A549 (cell line): ENCODE results near the gene OMP. TPM values are rescaled to one million over a fixed set of nuclear protein-coding genes. Genes with fewer than 3 reads are reported as not detected.

Experiments used
- ATAC-seq, 2 experiments: fragments of 200-7000 bp in 1 of 2; fragments of >200 bp in 1 of 2; cut with Nextera tagmentation in 1 of 2; cut with Tn5 transposase in 1 of 2; 3 replicates each; pipeline versions ENCODE4 v1.8.0 to v1.9.1; 2018 to 2020; ENCODE audit warnings: mild to moderate bottlenecking in 1 of 2, moderate library complexity in 1 of 2
- CTCF ChIA-PET: fragments of 300-600 bp; sonication (Branson Sonifier 250); formaldehyde crosslinking; extraction: SDS; loops from one replicate; lab custom pipeline; 2021; ENCODE audit warnings: antibody characterized with exemption, inconsistent platforms; lab: Yijun Ruan, JAX
- POLR2A ChIA-PET: fragments of 350-600 bp; formaldehyde crosslinking; extraction: SDS; loops from one replicate; lab custom pipeline; 2021; ENCODE audit warnings: antibody characterized with exemption, inconsistent platforms; lab: Yijun Ruan, JAX
- DNase-seq, 2 experiments: peaks; one replicate each; pipeline versions ENCODE4 v3.0.0 to v3.0.0-alpha.2; 2011 to 2016; ENCODE audit warnings: low read depth in 1 of 2, low spot score in 1 of 2
- FAIRE-seq: peaks from 2 replicates; lab custom pipeline; 2011; peaks lifted over from hg19 to GRCh38; lab: Jason Lieb, UNC
- H3K27ac ChIP-seq, 2 experiments: fragments of >200 bp; sonication (Bioruptor Twin); formaldehyde crosslinking; 3 replicates each; pipeline ENCODE4 v1.5.1; 2016 to 2017
- H3K4me1 ChIP-seq: fragments of >200 bp; sonication (Bioruptor Twin); formaldehyde crosslinking; 3 replicates; pipeline ENCODE4 v1.6.1; 2016
- H3K4me2 ChIP-seq: fragments of >200 bp; sonication (Bioruptor Twin); formaldehyde crosslinking; 3 replicates; pipeline ENCODE4 v1.6.1; 2016
- H3K4me3 ChIP-seq: fragments of >200 bp; sonication (Bioruptor Twin); formaldehyde crosslinking; 3 replicates; pipeline ENCODE4 v1.5.1; 2016
- H3K9me3 ChIP-seq: fragments of >200 bp; sonication (Bioruptor Twin); formaldehyde crosslinking; 3 replicates; pipeline ENCODE4 v1.6.1; 2016
- BCL3 ChIP-seq: fragments of >200 bp; sonication (Bioruptor Twin); formaldehyde crosslinking; IDR thresholded peaks from 3 replicates; pipeline ENCODE4 v1.6.1; 2016
- BHLHE40 ChIP-seq: IDR thresholded peaks from 2 replicates; pipeline ENCODE4 v1.6.1; 2012; ENCODE audit warnings: low read depth, low read length, inconsistent platforms
- CBX2 ChIP-seq: fragments of 200-600 bp; sonication (generic); IDR thresholded peaks from 2 replicates; pipeline ENCODE4 v1.6.1; 2016; ENCODE audit warnings: low read depth, mild to moderate bottlenecking, borderline replicate concordance
- CBX8 ChIP-seq: fragments of 200-600 bp; sonication (generic); IDR thresholded peaks from 2 replicates; pipeline ENCODE4 v1.6.1; 2016
- CEBPB ChIP-seq, 2 experiments: fragments of >200 bp in 1 of 2; sonication (Bioruptor Twin) in 1 of 2; formaldehyde crosslinking in 1 of 2; IDR thresholded peaks; 2 replicates each; pipeline ENCODE4 v1.6.1; 2012 to 2016
- E2F6 ChIP-seq: IDR thresholded peaks from 2 replicates; pipeline ENCODE4 v1.6.1; 2012; ENCODE audit warnings: low read depth, borderline replicate concordance
- EHMT2 ChIP-seq: fragments of 200-600 bp; sonication (generic); IDR thresholded peaks from 2 replicates; pipeline ENCODE4 v1.6.1; 2016; ENCODE audit warnings: antibody characterized with exemption, low read depth, mild to moderate bottlenecking, moderate library complexity
- EP300 ChIP-seq, 2 experiments: fragments of >200 bp; sonication (Bioruptor Twin); formaldehyde crosslinking; IDR thresholded peaks; 2 replicates in 1 of 2; 3 replicates in 1 of 2; pipeline ENCODE4 v1.6.1; 2016 to 2017
- ESRRA ChIP-seq: fragments of 150-350 bp; IDR thresholded peaks from 2 replicates; pipeline ENCODE4 v1.6.1; 2014; ENCODE audit warnings: mild to moderate bottlenecking, low read length, borderline replicate concordance
- FOSB ChIP-seq: fragments of 250-450 bp; sonication (Bioruptor Pico); IDR thresholded peaks from 2 replicates; pipeline ENCODE4 v1.5.0; 2020; ENCODE audit warnings: mild to moderate bottlenecking, moderate library complexity
- FOSL2 ChIP-seq, 2 experiments: fragments of 450-650 bp in 1 of 2; fragments of >200 bp in 1 of 2; sonication (Bioruptor Twin) in 1 of 2; formaldehyde crosslinking; IDR thresholded peaks; 2 replicates each; pipeline versions ENCODE4 v1.5.0 to v1.6.1; 2016 to 2020; ENCODE audit warnings: mild to moderate bottlenecking in 1 of 2, moderate library complexity in 1 of 2
- FOXS1 ChIP-seq: fragments of 250-450 bp; sonication (Bioruptor Pico); IDR thresholded peaks from 2 replicates; pipeline ENCODE4 v1.5.0; 2020; ENCODE audit warnings: mild to moderate bottlenecking, moderate library complexity
- HEYL ChIP-seq: fragments of 250-450 bp; sonication (Bioruptor Pico); IDR thresholded peaks from 2 replicates; pipeline ENCODE4 v1.8.0; 2021; ENCODE audit warnings: mild to moderate bottlenecking, moderate library complexity
- HOXB13 ChIP-seq: fragments of 250-450 bp; sonication (Bioruptor Pico); IDR thresholded peaks from 2 replicates; pipeline ENCODE4 v1.5.0; 2020; ENCODE audit warnings: low read depth, mild to moderate bottlenecking, moderate library complexity
- HOXB5 ChIP-seq: fragments of 250-450 bp; sonication (Bioruptor Pico); IDR thresholded peaks from 2 replicates; pipeline ENCODE4 v1.5.0; 2020; ENCODE audit warnings: mild to moderate bottlenecking, moderate library complexity
- KDM5A ChIP-seq: fragments of 200-600 bp; sonication (generic); IDR thresholded peaks from 2 replicates; pipeline ENCODE4 v1.6.1; 2016; ENCODE audit warnings: antibody characterized with exemption, mild to moderate bottlenecking
- MAFK ChIP-seq: fragments of 450-650 bp; IDR thresholded peaks from 2 replicates; pipeline ENCODE4 v1.6.1; 2014; ENCODE audit not compliant: partially characterized antibody
- MYC ChIP-seq: IDR thresholded peaks from 2 replicates; pipeline ENCODE4 v1.6.1; 2012; ENCODE audit warnings: mild to moderate bottlenecking, inconsistent platforms, low read length, improper control_type of control experiment, borderline replicate concordance
- PHF8 ChIP-seq: fragments of 200-600 bp; sonication (generic); IDR thresholded peaks from 2 replicates; pipeline ENCODE4 v1.6.1; 2016; ENCODE audit warnings: low read depth, mild to moderate bottlenecking, antibody characterized with exemption, moderate library complexity, borderline replicate concordance
- POLR2A ChIP-seq: IDR thresholded peaks from 2 replicates; pipeline ENCODE4 v1.6.1; 2012; ENCODE audit warnings: mild to moderate bottlenecking, low read length
- REST ChIP-seq: fragments of 200-600 bp; sonication (generic); IDR thresholded peaks from 2 replicates; pipeline ENCODE4 v1.6.1; 2016; ENCODE audit warnings: antibody characterized with exemption, mild to moderate bottlenecking, moderate library complexity
- RNF2 ChIP-seq: fragments of 200-600 bp; sonication (generic); IDR thresholded peaks from 2 replicates; pipeline ENCODE4 v1.6.1; 2016; ENCODE audit warnings: low read depth, mild to moderate bottlenecking, antibody characterized with exemption, moderate library complexity, borderline replicate concordance
- ZC3H11A ChIP-seq: fragments of 450-650 bp; IDR thresholded peaks from 2 replicates; pipeline ENCODE4 v1.6.1; 2014; ENCODE audit warnings: antibody characterized with exemption, mild to moderate bottlenecking
- ZNF302 ChIP-seq: fragments of 250-450 bp; sonication (Bioruptor Pico); IDR thresholded peaks from 2 replicates; pipeline ENCODE4 v1.9.0; 2021; ENCODE audit warnings: inconsistent platforms, mild to moderate bottlenecking, moderate library complexity
- ZSCAN20 ChIP-seq: fragments of 250-450 bp; sonication (Bioruptor Pico); IDR thresholded peaks from 2 replicates; pipeline ENCODE4 v1.8.0; 2022; ENCODE audit warnings: mild to moderate bottlenecking, moderate library complexity
- WGBS: methylation state at CpG from one replicate; pipeline ENCODE4 v1.1.6; 2017; ENCODE audit errors: missing lambda C conversion rate; 5-methylcytosine and 5-hydroxymethylcytosine counted together
- polyA plus RNA-seq, 4 experiments: library from polyadenylated mRNA; depleted of rRNA in 3 of 4; stranded (reverse); fragments of >200 nt; fragmentation: RNase III in 1 of 4; extraction: RNeasy Plus Mini Kit Qiagen cat#74134 plus additional on column Dnase treatment in 1 of 4; gene quantifications; 2 replicates in 3 of 4; 3 replicates in 1 of 4; pipeline ENCODE4 v1.2.3, GENCODE V29; 2011 to 2017
- TF ChIP-seq, protein P1 (sequence below): fragments of 450-650 bp; IDR thresholded peaks from 2 replicates; pipeline ENCODE4 v1.6.1; 2014; ENCODE audit warnings: antibody characterized with exemption
- TF ChIP-seq, protein P2 (sequence below): IDR thresholded peaks from 2 replicates; pipeline ENCODE4 v1.6.1; 2012

Gene OMP
- polyA plus RNA-seq, 2 of the 4 experiments (the other 2 are of a cell fraction), result not detected

DNA sequence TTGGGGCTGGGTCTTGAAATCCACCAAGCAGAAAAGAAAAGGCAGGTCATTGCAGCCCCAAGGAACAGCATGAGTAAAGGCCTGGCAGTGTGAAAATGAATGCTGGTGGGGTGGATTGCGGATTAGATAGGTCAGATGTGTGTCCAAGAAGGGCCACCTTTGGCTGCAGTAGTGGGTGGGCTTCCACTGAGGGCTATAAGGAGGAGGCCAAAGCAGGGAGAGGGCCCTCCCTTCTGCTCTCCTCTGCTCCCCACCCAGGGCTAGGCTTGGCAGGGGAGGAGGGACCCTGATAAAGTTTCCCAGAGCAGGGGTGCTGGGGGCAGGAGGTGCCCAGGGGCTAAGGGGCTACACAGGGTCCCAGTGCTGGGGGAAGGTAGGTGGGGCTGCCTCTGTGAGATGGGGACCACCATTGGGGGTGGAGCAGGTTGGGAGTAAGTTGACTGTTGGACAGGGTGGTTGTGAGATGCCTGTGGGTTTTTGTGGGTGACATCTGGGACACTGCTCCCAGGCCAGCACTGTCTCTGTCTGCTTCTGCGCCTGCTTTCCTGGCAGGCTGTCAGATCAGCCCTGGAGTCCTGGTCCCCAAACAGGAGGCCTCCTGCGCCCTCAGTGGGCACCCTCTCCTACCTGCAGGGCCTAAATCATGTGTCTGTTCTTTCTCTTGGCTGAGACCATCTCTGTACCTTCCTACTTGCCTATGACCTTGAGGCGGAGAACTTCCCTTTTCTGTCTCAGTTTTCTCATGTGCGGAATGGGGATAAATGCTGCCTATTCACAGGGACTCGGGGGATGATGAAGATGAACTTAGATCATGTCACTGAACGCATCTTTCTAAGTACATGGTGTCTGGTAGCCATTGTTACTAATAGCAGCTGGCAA is 33.9 kb upstream of the OMP start:
- 0 out of 3 replicates have a peak overlapping the region, but pooled peaks have one; percentile 75 for H3K4me2 ChIP-seq
- H3K4me3 ChIP-seq, result no peak overlapping the region
- no peak for FAIRE-seq
- no peak overlapping the region for H3K27ac ChIP-seq
- 84% methylated on average over 7 of the region's 7 CpGs for WGBS
- TF ChIP-seq CBX2 (no peak), CBX8 (no peak), ZC3H11A (no peak), MYC (no peak), BCL3 (no peak), BHLHE40 (no peak), HEYL (no peak), PHF8 (no peak), FOSL2 (IDR thresholded peaks at IDR 0.05) (no peak), FOSL2 (CRISPR knock-in tag; IDR thresholded peaks at IDR 0.05) (no peak), EP300 (IDR thresholded peaks at IDR 0.05) (no peak), HOXB13 (CRISPR knock-in tag) (no peak), FOXS1 (CRISPR knock-in tag) (no peak), ESRRA (no peak), MAFK (no peak)
- TF ChIP-seq, protein P1, sequence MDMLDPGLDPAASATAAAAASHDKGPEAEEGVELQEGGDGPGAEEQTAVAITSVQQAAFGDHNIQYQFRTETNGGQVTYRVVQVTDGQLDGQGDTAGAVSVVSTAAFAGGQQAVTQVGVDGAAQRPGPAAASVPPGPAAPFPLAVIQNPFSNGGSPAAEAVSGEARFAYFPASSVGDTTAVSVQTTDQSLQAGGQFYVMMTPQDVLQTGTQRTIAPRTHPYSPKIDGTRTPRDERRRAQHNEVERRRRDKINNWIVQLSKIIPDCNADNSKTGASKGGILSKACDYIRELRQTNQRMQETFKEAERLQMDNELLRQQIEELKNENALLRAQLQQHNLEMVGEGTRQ, result no peak
- TF ChIP-seq, protein P2, sequence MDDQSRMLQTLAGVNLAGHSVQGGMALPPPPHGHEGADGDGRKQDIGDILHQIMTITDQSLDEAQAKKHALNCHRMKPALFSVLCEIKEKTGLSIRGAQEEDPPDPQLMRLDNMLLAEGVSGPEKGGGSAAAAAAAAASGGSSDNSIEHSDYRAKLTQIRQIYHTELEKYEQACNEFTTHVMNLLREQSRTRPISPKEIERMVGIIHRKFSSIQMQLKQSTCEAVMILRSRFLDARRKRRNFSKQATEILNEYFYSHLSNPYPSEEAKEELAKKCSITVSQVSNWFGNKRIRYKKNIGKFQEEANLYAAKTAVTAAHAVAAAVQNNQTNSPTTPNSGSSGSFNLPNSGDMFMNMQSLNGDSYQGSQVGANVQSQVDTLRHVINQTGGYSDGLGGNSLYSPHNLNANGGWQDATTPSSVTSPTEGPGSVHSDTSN, result no peak
- TF ChIP-seq, all 56 proteins: peak for 0
- no peaks in the 10 kb centered on the region for H3K9me3 ChIP-seq
- ChIA-PET CTCF (interaction anchor here (1.0 to 4.1 kb wide), 4 partner anchors 13 to 149 kb away, joined by 3 to 29 read pairs (median 4); no protein-coding TSS in a partner anchor), POLR2A (no interaction called here)
- peaks cover 33% of the 10 kb centered on the region for H3K4me1 ChIP-seq
- no peak for ATAC-seq
- DNase-seq, result no peak

DNA sequence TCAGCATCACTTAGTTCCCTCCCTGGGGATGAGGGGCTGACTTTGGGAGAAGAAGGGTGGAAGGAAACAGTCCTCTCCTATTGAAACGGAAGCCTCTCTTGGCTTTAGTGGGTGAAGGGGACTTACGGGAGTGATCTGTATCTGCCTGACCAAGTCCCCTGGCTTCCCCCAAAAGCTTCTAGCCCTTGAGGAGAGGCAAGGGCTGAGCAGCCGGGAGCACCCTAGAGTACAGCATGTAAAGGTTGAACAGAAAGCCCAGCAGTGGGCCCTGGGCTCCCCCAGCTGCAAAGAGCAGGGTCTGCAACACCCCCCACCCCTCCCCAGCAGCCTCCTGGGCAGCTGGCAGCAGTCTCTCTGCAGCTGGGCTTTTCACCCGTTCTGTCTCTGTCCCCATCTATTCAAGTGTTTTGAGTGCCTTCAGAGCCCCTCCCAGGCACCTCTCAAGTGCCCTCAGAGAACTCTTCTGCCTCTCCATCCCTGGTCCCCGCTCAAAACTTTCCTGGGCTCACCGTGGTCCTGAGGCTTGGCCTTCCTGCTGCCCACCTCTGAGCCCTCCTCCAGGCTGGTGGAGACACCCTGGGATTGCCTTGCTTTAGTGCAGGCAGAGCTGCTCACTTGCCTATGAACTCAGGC is 33.2 kb upstream of the OMP start:
- no peaks in the 10 kb centered on the region for H3K9me3 ChIP-seq
- H3K4me2 ChIP-seq, result no peak overlapping the region
- no peak for DNase-seq
- no peak overlapping the region for H3K4me3 ChIP-seq
- WGBS, result 86% methylated on average over 6 of the region's 6 CpGs
- ChIA-PET CTCF (interaction anchor here (1.0 to 4.1 kb wide), 5 partner anchors 13 to 150 kb away, joined by 3 to 29 read pairs (median 4); no protein-coding TSS in a partner anchor), POLR2A (no interaction called here)
- peaks cover 40% of the 10 kb centered on the region for H3K4me1 ChIP-seq
- H3K27ac ChIP-seq, result no peak overlapping the region
- TF ChIP-seq HOXB5 (CRISPR knock-in tag) (no peak), ZSCAN20 (CRISPR knock-in tag) (no peak), FOSB (CRISPR knock-in tag) (no peak), KDM5A (no peak), REST (no peak), ESRRA (no peak), E2F6 (no peak), MAFK (no peak), RNF2 (no peak), POLR2A (no peak), ZC3H11A (no peak), EHMT2 (no peak), BCL3 (no peak), CEBPB (IDR thresholded peaks at IDR 0.05) (no peak), ZNF302 (no peak)
- ATAC-seq, result no peak
- no peak for FAIRE-seq
